ENCODE results near the gene PPP1R26.
A peak's percentile ranks its signal among the peaks of the same experiment; 100 is the strongest.

Gene PPP1R26

GRCh38 chr9:135480940-135481310 lies 1.3 kb downstream of the PPP1R26 start:
- H3K4me3 ChIP-seq (ENCODE audit: low read length): peak overlapping the region; percentile 75
- no peak for TF ChIP-seq CTCF (conservative IDR thresholded peaks at IDR 0.05; ENCODE audit: low read depth, low read length)
- DNase-seq (ENCODE audit: low read depth): no peak

- no peak for DNase-seq (ENCODE audit: low read depth)
- H3K4me3 ChIP-seq (ENCODE audit: low read length): no peak overlapping the region
- TF ChIP-seq CTCF (conservative IDR thresholded peaks at IDR 0.05; ENCODE audit: low read depth, low read length): no peak
These were observed 2.6 kb downstream of the PPP1R26 start for GRCh38 chr9:135482015-135482754.

GRCh38 chr9:135484460-135485277 lies 5.1 kb downstream of the PPP1R26 start:
- no peak overlapping the region for H3K4me3 ChIP-seq (ENCODE audit: low read length)

GRCh38 chr9:135485385-135485784 lies 5.8 kb downstream of the PPP1R26 start:
- H3K4me3 ChIP-seq (ENCODE audit: low read length): no peak overlapping the region
- no peak for DNase-seq (ENCODE audit: low read depth)
- TF ChIP-seq CTCF (conservative IDR thresholded peaks at IDR 0.05; ENCODE audit: low read depth, low read length): no peak

More at GRCh38 chr9:135484460-135485277, 5.1 kb downstream of the PPP1R26 start:
- no peak for DNase-seq (ENCODE audit: low read depth)
- TF ChIP-seq CTCF (conservative IDR thresholded peaks at IDR 0.05; ENCODE audit: low read depth, low read length): no peak

- H3K4me3 ChIP-seq (ENCODE audit: low read length): no peak overlapping the region
- no peak for TF ChIP-seq CTCF (conservative IDR thresholded peaks at IDR 0.05; ENCODE audit: low read depth, low read length)
- DNase-seq (ENCODE audit: low read depth): no peak
These were observed 6.2 kb downstream of the PPP1R26 start for GRCh38 chr9:135485832-135486231.

GRCh38 chr9:135486267-135487065 lies 6.9 kb downstream of the PPP1R26 start:
- DNase-seq (ENCODE audit: low read depth): no peak
- no peak for TF ChIP-seq CTCF (conservative IDR thresholded peaks at IDR 0.05; ENCODE audit: low read depth, low read length)
- no peak overlapping the region for H3K4me3 ChIP-seq (ENCODE audit: low read length)

Measured in retinal pigment epithelial cell (primary cell).